Measurements from ENCODE around the gene BANP. TPM values are rescaled to one million over a fixed set of nuclear protein-coding genes. Genes with fewer than 3 reads are reported as not detected.
A peak's percentile ranks its signal among the peaks of the same experiment; 100 is the strongest.

The BANP gene
- total RNA-seq, 1 donor from 2014 or later: 20.6 TPM

DNA sequence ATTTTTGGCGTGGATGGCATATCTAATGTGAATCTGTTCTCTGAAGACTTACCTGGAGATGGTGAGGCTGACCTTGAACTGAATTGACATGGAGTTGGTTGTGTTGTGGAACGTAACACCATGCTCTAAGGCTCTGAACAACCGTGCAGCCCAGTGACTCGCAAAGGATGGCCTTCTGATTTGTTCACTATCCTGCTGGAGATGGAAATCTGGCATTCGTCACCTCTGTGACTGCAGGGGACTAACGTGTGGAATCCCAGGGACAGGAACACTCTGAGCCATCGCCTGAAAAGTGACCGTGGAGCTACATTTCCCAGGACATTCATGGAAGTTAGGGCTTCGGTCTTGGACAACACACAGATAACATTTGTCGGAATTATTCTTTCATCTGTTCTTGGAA lies 61.1 kb downstream of the BANP start:
- TF ChIP-seq, protein P1, sequence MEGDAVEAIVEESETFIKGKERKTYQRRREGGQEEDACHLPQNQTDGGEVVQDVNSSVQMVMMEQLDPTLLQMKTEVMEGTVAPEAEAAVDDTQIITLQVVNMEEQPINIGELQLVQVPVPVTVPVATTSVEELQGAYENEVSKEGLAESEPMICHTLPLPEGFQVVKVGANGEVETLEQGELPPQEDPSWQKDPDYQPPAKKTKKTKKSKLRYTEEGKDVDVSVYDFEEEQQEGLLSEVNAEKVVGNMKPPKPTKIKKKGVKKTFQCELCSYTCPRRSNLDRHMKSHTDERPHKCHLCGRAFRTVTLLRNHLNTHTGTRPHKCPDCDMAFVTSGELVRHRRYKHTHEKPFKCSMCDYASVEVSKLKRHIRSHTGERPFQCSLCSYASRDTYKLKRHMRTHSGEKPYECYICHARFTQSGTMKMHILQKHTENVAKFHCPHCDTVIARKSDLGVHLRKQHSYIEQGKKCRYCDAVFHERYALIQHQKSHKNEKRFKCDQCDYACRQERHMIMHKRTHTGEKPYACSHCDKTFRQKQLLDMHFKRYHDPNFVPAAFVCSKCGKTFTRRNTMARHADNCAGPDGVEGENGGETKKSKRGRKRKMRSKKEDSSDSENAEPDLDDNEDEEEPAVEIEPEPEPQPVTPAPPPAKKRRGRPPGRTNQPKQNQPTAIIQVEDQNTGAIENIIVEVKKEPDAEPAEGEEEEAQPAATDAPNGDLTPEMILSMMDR (IDR thresholded peaks at IDR 0.05): no peak
- no peak overlapping the region for H3K27ac ChIP-seq
- peaks cover 27% of the 10 kb centered on the region for H3K36me3 ChIP-seq
- H3K4me3 ChIP-seq: no peak overlapping the region
- ATAC-seq (no peak), DNase-seq (no peak)
- H3K9me3 ChIP-seq: no peaks in the 10 kb centered on the region
- intact Hi-C loops (cut with DNase I): no loop called here
- H3K27me3 ChIP-seq: no peaks in the 10 kb centered on the region
- no peaks in the 10 kb centered on the region for H3K4me1 ChIP-seq

DNA sequence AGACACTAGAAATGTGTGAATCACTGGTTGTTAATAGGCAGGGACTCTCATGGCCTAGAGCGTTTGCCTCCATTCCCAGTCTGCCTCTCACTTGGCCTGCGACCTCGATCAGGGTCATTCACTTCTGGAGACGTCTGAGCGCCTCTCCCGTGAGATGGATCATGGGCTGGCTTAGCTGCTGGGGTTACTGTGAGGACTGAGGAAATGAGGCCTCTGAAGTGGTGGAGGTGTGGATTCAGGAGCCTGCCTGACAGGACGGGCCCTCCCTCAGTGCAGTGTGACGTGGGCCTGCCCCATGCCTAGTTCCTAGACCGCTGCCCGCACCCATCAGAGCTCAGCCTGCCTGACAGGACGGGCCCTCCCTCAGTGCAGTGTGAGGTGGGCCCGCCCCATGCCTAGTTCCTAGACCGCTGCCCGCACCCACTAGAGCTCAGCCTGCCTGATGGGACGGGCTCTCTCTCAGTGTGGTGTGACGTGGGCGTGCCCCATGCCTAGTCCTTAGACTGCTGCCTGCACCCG lies 61.9 kb downstream of the BANP start:
- no peak overlapping the region for H3K27ac ChIP-seq
- no peak overlapping the region for H3K4me3 ChIP-seq
- peaks cover 20% of the 10 kb centered on the region for H3K36me3 ChIP-seq
- intact Hi-C loops (cut with DNase I): no loop called here
- H3K27me3 ChIP-seq: no peaks in the 10 kb centered on the region
- no peaks in the 10 kb centered on the region for H3K4me1 ChIP-seq
- DNase-seq: no peak
- peak; percentile 74 for ATAC-seq
- H3K9me3 ChIP-seq: no peaks in the 10 kb centered on the region
- TF ChIP-seq, protein P1 (IDR thresholded peaks at IDR 0.05): no peak

DNA sequence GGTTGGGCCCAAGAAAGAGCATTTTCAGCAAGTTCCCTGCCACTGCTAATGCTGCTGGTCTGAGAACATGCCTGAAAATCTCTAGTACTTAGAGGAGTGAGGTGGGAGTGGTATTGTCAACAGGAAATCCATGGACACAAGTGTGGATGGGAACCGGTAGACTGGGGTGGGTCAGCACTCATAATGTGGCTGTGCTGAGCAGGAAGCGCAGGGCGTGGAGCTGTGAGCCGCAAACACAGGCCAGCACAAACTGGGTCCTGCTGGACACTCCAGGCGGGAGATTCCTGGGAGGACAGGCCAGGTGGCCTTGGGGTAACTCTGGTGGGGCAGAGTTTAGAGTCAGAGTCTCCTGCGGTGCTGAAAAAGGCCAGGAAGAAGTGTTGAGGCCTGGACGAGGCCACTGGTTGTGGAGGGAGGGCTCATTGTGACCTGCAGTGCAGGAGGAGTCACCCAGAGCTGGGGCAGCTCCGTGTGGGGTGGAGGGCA lies 62.6 kb downstream of the BANP start:
- ATAC-seq (peak; percentile 38), DNase-seq (no peak)
- no peaks in the 10 kb centered on the region for H3K4me1 ChIP-seq
- H3K27me3 ChIP-seq: no peaks in the 10 kb centered on the region
- no peaks in the 10 kb centered on the region for H3K9me3 ChIP-seq
- TF ChIP-seq, protein P1 (IDR thresholded peaks at IDR 0.05): no peak
- H3K27ac ChIP-seq: no peak overlapping the region
- H3K4me3 ChIP-seq: no peak overlapping the region
- H3K36me3 ChIP-seq: peaks cover 14% of the 10 kb centered on the region
- intact Hi-C loops (cut with DNase I): no loop called here

DNA sequence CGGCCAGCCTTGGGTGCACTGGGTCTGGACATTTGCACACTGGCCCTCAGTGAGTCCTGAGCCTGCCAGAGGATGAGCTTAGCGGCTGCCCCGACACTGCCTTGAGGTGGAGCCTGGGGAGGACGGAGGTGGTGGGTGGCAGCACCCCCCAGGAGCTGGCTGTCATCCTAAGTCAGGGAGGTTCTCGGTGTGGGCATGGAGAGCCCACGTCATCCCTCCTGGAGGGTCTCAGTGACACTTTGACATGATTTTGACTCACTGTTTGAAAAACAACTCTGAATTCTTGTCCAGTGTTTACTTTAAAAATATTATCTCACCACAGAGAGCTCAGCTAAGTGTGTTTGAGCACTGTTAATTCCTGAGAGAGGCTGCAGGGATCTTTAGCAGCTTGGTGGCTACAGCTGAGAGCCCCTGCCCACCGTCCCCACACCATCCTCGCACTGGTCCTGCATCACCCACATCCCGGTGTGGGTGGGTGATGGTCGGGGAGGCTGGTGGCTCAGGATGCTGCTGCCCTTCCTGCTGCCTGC lies 63.1 kb downstream of the BANP start:
- no peak for DNase-seq
- TF ChIP-seq, protein P1 (IDR thresholded peaks at IDR 0.05): no peak
- Histone ChIP-seq H3K27me3 (no peaks in the 10 kb centered on the region), H3K9me3 (no peaks in the 10 kb centered on the region), H3K4me3 (no peak overlapping the region), H3K36me3 (peaks cover 11% of the 10 kb centered on the region), H3K27ac (no peak overlapping the region), H3K4me1 (no peaks in the 10 kb centered on the region)
- peak; percentile 10 for ATAC-seq
- intact Hi-C loops (cut with DNase I): no loop called here

- H3K36me3 ChIP-seq: peaks cover 6% of the 10 kb centered on the region
- H3K27me3 ChIP-seq: no peaks in the 10 kb centered on the region
- no peaks in the 10 kb centered on the region for H3K4me1 ChIP-seq
- no peak for DNase-seq
- ATAC-seq: no peak
- intact Hi-C loops (cut with DNase I): no loop called here
- TF ChIP-seq, protein P1 (IDR thresholded peaks at IDR 0.05): no peak
- no peak overlapping the region for H3K27ac ChIP-seq
- no peaks in the 10 kb centered on the region for H3K9me3 ChIP-seq
- H3K4me3 ChIP-seq: no peak overlapping the region
Observed at GRCh38 chr16:88014954-88015805, 63.9 kb downstream of the BANP start.
